DMS153 treated with DMSO at 0.1 percent for 48 hours (cell line): ENCODE measurements around the gene VMO1.

Source experiments
- DNase-seq: peaks from one replicate; lab custom pipeline; 2025; ENCODE audit not compliant: unreplicated experiment; lab: John Stamatoyannopoulos, UW

The VMO1 gene

GRCh38 chr17:4764595-4764994 lies 21.6 kb downstream of the VMO1 start:
- DNase-seq: no peak

GRCh38 chr17:4759776-4760236 lies 26.4 kb downstream of the VMO1 start:
- DNase-seq: no peak

GRCh38 chr17:4753392-4753791 lies 32.8 kb downstream of the VMO1 start:
- DNase-seq: no peak

- DNase-seq: no peak
Observed at GRCh38 chr17:4751932-4752331, 34.2 kb downstream of the VMO1 start.

- no peak for DNase-seq
Observed at GRCh38 chr17:4750606-4751005, 35.6 kb downstream of the VMO1 start.

GRCh38 chr17:4748686-4749085 lies 37.5 kb downstream of the VMO1 start:
- no peak for DNase-seq

GRCh38 chr17:4747847-4748246 lies 38.3 kb downstream of the VMO1 start:
- no peak for DNase-seq

GRCh38 chr17:4744999-4745969 lies 40.9 kb downstream of the VMO1 start:
- DNase-seq: no peak

- no peak for DNase-seq
Observed at GRCh38 chr17:4743898-4744297, 42.3 kb downstream of the VMO1 start.

GRCh38 chr17:4743216-4743615 lies 42.9 kb downstream of the VMO1 start:
- DNase-seq: no peak

GRCh38 chr17:4742629-4743028 lies 43.5 kb downstream of the VMO1 start:
- no peak for DNase-seq

GRCh38 chr17:4742133-4742532 lies 44.0 kb downstream of the VMO1 start:
- DNase-seq: no peak

GRCh38 chr17:4741544-4741943 lies 44.6 kb downstream of the VMO1 start:
- DNase-seq: no peak

- no peak for DNase-seq
Observed at GRCh38 chr17:4740584-4740983, 45.6 kb downstream of the VMO1 start.

GRCh38 chr17:4740025-4740351 lies 46.2 kb downstream of the VMO1 start:
- DNase-seq: no peak

GRCh38 chr17:4739122-4740024 lies 46.8 kb downstream of the VMO1 start, which contains the start of the genes CXCL16 and ZMYND15:
CXCL16 (minus strand) TSS chr17:4739928; CDS start chr17:4739339, 589 bp downstream.
ZMYND15 (plus strand) TSS chr17:4739833; CDS start chr17:4740549, 716 bp downstream.
- DNase-seq: no peak

GRCh38 chr17:4738136-4739121 lies 47.7 kb downstream of the VMO1 start:
- DNase-seq: no peak

GRCh38 chr17:4735876-4736651 lies 50.1 kb downstream of the VMO1 start:
- DNase-seq: no peak
